ENCODE measurements around the gene ZNF22.

GRCh38 chr10:44981172-44982113, 19.3 kb upstream of the ZNF22 start:
- no peak for TF ChIP-seq POLR2AphosphoS5 (IDR thresholded peaks at IDR 0.05; ENCODE audit: low read depth, low read length)
- TF ChIP-seq TAF1 (IDR thresholded peaks at IDR 0.05; ENCODE audit: borderline replicate concordance, low read depth, low read length): no peak

Measured in GM12892 (cell line).